H1 (cell line): ENCODE results near the gene KRTCAP2. TPM values are rescaled to one million over a fixed set of nuclear protein-coding genes. Genes with fewer than 3 reads are reported as not detected.

Source experiments
- TEAD4 ChIP-seq: IDR thresholded peaks from 2 replicates; pipeline ENCODE4 v1.6.1; 2012; ENCODE audit warnings: low read depth, low read length, inconsistent platforms, mixed read lengths
- YY1 ChIP-seq: IDR thresholded peaks from 2 replicates; pipeline ENCODE4 v1.6.1; 2011; ENCODE audit warnings: low read depth, mild to moderate bottlenecking, low read length
- polyA plus RNA-seq, 7 experiments: library from polyadenylated mRNA; depleted of rRNA in 3 of 7; stranded (reverse) in 5 of 7; unstranded in 2 of 7; fragments of >200 nt in 5 of 7; fragments of 200-250 nt in 2 of 7; gene quantifications; 1 replicate in 5 of 7; 2 replicates in 1 of 7; 4 replicates in 1 of 7; pipeline versions ENCODE4 v1.2.1 to v1.2.3, GENCODE V29; 2011 to 2013; ENCODE audit warnings: missing spikeins in 2 of 7, mixed read lengths in 2 of 7
- total RNA-seq: library from RNA; stranded (reverse); fragmentation: NEBNext Ultra II Directional; extraction: Animal tissue kit (Norgen Biotek cat#: 25700); gene quantifications from 2 replicates; pipeline ENCODE4 v1.2.1, GENCODE V29; 2021

KRTCAP2 gene
- total and polyA plus RNA-seq, 2 of the 8 experiments (the other 6 are each of a cell fraction or from before 2014, with no cell fraction given): 146 to 317 TPM

GRCh38 chr1:155139895-155140629, 33.0 kb downstream of the KRTCAP2 start, which contains the start of gene DPM3 (continued):
- 0 out of 2 replicates have a peak, but pooled peaks have one; percentile 11 for TF ChIP-seq TEAD4
- TF ChIP-seq YY1: peak; percentile 50; the same call in 1 of the 2 replicates
